Measurements from ENCODE around the gene LRFN2. TPM values are rescaled to one million over a fixed set of nuclear protein-coding genes. Genes with fewer than 3 reads are reported as not detected.

LRFN2 gene
- total RNA-seq, 6 donors from 2014 or later: 0.06 to 0.20 TPM; not detected in 4

- no peaks in the 10 kb centered on the region for H3K27me3 ChIP-seq
- WGBS, 2 donors: 64 to 67% methylated on average over 1 of the region's 1 CpG
Observed at GRCh38 chr6:40341726-40342125, 245.4 kb downstream of the LRFN2 start.

More at GRCh38 chr6:40341726-40342125, 245.4 kb downstream of the LRFN2 start:
- H3K4me1 ChIP-seq: no peaks in the 10 kb centered on the region
- H3K9me3 ChIP-seq: no peaks in the 10 kb centered on the region
- DNase-seq (no peak), ATAC-seq (ENCODE audit: low FRiP score in 2 of 2) (no peak)
- H3K4me3 ChIP-seq: no peak overlapping the region
- no peak overlapping the region for H3K27ac ChIP-seq
- H3K36me3 ChIP-seq: no peaks in the 10 kb centered on the region
- TF ChIP-seq EP300 (IDR thresholded peaks at IDR 0.05): no peak
- TF ChIP-seq POLR2AphosphoS5 (IDR thresholded peaks at IDR 0.05): no peak
- TF ChIP-seq POLR2A (IDR thresholded peaks at IDR 0.05): no peak
- TF ChIP-seq, protein P1, sequence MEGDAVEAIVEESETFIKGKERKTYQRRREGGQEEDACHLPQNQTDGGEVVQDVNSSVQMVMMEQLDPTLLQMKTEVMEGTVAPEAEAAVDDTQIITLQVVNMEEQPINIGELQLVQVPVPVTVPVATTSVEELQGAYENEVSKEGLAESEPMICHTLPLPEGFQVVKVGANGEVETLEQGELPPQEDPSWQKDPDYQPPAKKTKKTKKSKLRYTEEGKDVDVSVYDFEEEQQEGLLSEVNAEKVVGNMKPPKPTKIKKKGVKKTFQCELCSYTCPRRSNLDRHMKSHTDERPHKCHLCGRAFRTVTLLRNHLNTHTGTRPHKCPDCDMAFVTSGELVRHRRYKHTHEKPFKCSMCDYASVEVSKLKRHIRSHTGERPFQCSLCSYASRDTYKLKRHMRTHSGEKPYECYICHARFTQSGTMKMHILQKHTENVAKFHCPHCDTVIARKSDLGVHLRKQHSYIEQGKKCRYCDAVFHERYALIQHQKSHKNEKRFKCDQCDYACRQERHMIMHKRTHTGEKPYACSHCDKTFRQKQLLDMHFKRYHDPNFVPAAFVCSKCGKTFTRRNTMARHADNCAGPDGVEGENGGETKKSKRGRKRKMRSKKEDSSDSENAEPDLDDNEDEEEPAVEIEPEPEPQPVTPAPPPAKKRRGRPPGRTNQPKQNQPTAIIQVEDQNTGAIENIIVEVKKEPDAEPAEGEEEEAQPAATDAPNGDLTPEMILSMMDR (IDR thresholded peaks at IDR 0.05): no peak

Small RNAs within 50 kb of the gene (small RNA-seq; reads per million reads assigned to genes)
- gene RNU6-250P: 0 reads per million in 4 donors
